Endothelial cell of umbilical vein (primary cell): Measurements from ENCODE around the gene ZNF407. TPM values are rescaled to one million over a fixed set of nuclear protein-coding genes. Genes with fewer than 3 reads are reported as not detected.

ENCODE experiments used
- BruUV-seq: library from RNA; stranded (reverse); fragments of 400-500 nt; replicated peaks from 2 replicates; lab custom pipeline; 2021; lab: Mats Ljungman, UMichigan
- CTCF ChIA-PET: fragments of 300-600, 350-600 bp; sonication (Branson Sonifier 250); formaldehyde crosslinking; loops from one replicate; lab custom pipeline; 2021; ENCODE audit warnings: antibody characterized with exemption, inconsistent platforms; lab: Charles Lee
- POLR2A ChIA-PET: fragments of 300-600, 350-600 bp; sonication (Branson Sonifier 250); formaldehyde crosslinking; loops from one replicate; lab custom pipeline; 2021; ENCODE audit warnings: antibody characterized with exemption, inconsistent platforms; lab: Charles Lee
- DNase-seq: peaks from one replicate; pipeline ENCODE4 v3.0.0-alpha.2; 2011; ENCODE audit warnings: low read depth, low spot score
- FAIRE-seq: peaks from 2 replicates; lab custom pipeline; 2011; peaks lifted over from hg19 to GRCh38; lab: Jason Lieb, UNC
- H2AFZ ChIP-seq: 2 replicates; pipeline ENCODE4 v1.6.0; 2012; ENCODE audit warnings: low read depth, low read length, control low read depth, inconsistent platforms
- H3K27ac ChIP-seq: 2 replicates; pipeline ENCODE4 v1.5.1; 2011; ENCODE audit warnings: low read depth, mild to moderate bottlenecking, control low read depth, low read length, moderate library complexity; ENCODE audit not compliant: insufficient read depth
- H3K27me3 ChIP-seq, 2 experiments: 2 replicates each; pipeline versions ENCODE4 v1.6.0 to v1.6.1; 2011; ENCODE audit warnings: low read length in 2 of 2, mixed read lengths in 1 of 2; ENCODE audit not compliant: control insufficient read depth in 2 of 2, insufficient read depth in 2 of 2
- H3K36me3 ChIP-seq, 2 experiments: 2 replicates in 1 of 2; 3 replicates in 1 of 2; pipeline ENCODE4 v1.5.1; 2011; ENCODE audit warnings: low read length in 2 of 2, mild to moderate bottlenecking in 1 of 2, moderate library complexity in 1 of 2; ENCODE audit not compliant: control insufficient read depth in 2 of 2, insufficient read depth in 2 of 2; ENCODE audit errors: extremely low read depth in 1 of 2
- H3K4me1 ChIP-seq: 3 replicates; pipeline ENCODE4 v1.5.1; 2011; ENCODE audit warnings: mild to moderate bottlenecking, low read length; ENCODE audit not compliant: control insufficient read depth, insufficient read depth; ENCODE audit errors: extremely low read depth
- H3K4me2 ChIP-seq: 2 replicates; pipeline ENCODE4 v1.6.1; 2011; ENCODE audit warnings: low read length, control low read depth, mixed read lengths; ENCODE audit not compliant: insufficient read depth
- H3K4me3 ChIP-seq, 3 experiments: fragments of 200-600 bp in 1 of 3; sonication (generic), shearing (Covaris generic) in 1 of 3; replicated peaks in 1 of 3; 2 replicates each; pipeline ENCODE4 v1.5.1; 2011 to 2016; ENCODE audit warnings: control low read depth in 3 of 3, low read length in 3 of 3, mild to moderate bottlenecking in 2 of 3, inconsistent platforms in 1 of 3, low read depth in 1 of 3, moderate library complexity in 1 of 3; ENCODE audit not compliant: insufficient read depth in 1 of 3
- H3K79me2 ChIP-seq: 2 replicates; pipeline ENCODE4 v1.6.0; 2012; ENCODE audit warnings: low read length, inconsistent platforms; ENCODE audit not compliant: control insufficient read depth, insufficient read depth
- H3K9ac ChIP-seq: replicated peaks from 2 replicates; pipeline ENCODE3; 2011; ENCODE audit warnings: low read length, control low read depth; ENCODE audit not compliant: insufficient read depth; ENCODE audit errors: extremely low read depth
- H3K9me1 ChIP-seq: replicated peaks from 3 replicates; pipeline ENCODE4 v1.6.0; 2011; ENCODE audit warnings: mild to moderate bottlenecking, low read length; ENCODE audit not compliant: control insufficient read depth, insufficient read depth; ENCODE audit errors: extremely low read depth
- H3K9me3 ChIP-seq: replicated peaks from 2 replicates; pipeline ENCODE4 v1.5.1; 2012; ENCODE audit warnings: low read length, inconsistent platforms; ENCODE audit not compliant: control insufficient read depth, insufficient read depth
- H4K20me1 ChIP-seq: replicated peaks from 2 replicates; pipeline ENCODE3; 2011; ENCODE audit warnings: mild to moderate bottlenecking, low read length; ENCODE audit not compliant: control insufficient read depth, insufficient read depth; ENCODE audit errors: extremely low read depth
- EZH2 ChIP-seq: IDR thresholded peaks from 2 replicates; pipeline ENCODE4 v1.6.1; 2012; ENCODE audit warnings: borderline replicate concordance, low read depth, mild to moderate bottlenecking, moderate library complexity, low read length, inconsistent platforms; ENCODE audit not compliant: severe bottlenecking
- FOS ChIP-seq: IDR thresholded peaks from 2 replicates; pipeline ENCODE4 v1.6.1; 2011; ENCODE audit warnings: mild to moderate bottlenecking, low read length, moderate library complexity, borderline replicate concordance; ENCODE audit not compliant: insufficient read depth
- GATA2 ChIP-seq: IDR thresholded peaks from 2 replicates; pipeline ENCODE4 v1.7.0; 2011; ENCODE audit warnings: low read depth, mild to moderate bottlenecking, moderate library complexity, mixed read lengths, low read length; ENCODE audit not compliant: insufficient read length, insufficient read depth
- JUN ChIP-seq: IDR thresholded peaks from 2 replicates; pipeline ENCODE4 v1.6.1; 2011; ENCODE audit warnings: borderline replicate concordance, low read depth; ENCODE audit not compliant: insufficient read length, insufficient read depth
- MYC ChIP-seq: IDR thresholded peaks from one replicate; pipeline ENCODE4 v1.6.1; 2011; ENCODE audit warnings: mild to moderate bottlenecking, low read depth, low read length
- POLR2A ChIP-seq: IDR thresholded peaks from 2 replicates; pipeline ENCODE4 v1.6.1; 2012; ENCODE audit warnings: low read depth, mild to moderate bottlenecking, control low read depth, low read length
- POLR2AphosphoS5 ChIP-seq: IDR thresholded peaks from 2 replicates; pipeline ENCODE4 v1.6.1; 2012; ENCODE audit warnings: low read depth, mild to moderate bottlenecking, control low read depth, low read length, moderate library complexity; ENCODE audit not compliant: insufficient read depth
- dilution Hi-C: fragments of 300-500 bp; cut with MboI; formaldehyde crosslinking; loops from one replicate; pipeline ENCODE4 v1.15.0; 2019; ENCODE audit warnings: low sequenced_read_pairs; ENCODE audit not compliant: extremely low pct_ligation_motif_present
- intact Hi-C: fragments of 100-400 bp; cut with micrococcal nuclease; formaldehyde crosslinking; loops from one replicate; pipeline ENCODE4 v1.10.0; 2022
- polyA plus RNA-seq, 4 experiments: library from polyadenylated mRNA; depleted of rRNA in 3 of 4; stranded (reverse) in 3 of 4; unstranded in 1 of 4; fragments of >200 nt; gene quantifications; 2 replicates each; pipeline versions ENCODE4 v1.2.1 to v1.2.3, GENCODE V29; 2011 to 2012; ENCODE audit warnings: missing spikeins in 1 of 4
- total RNA-seq: library from RNA; stranded (reverse); gene quantifications from 2 replicates; pipeline ENCODE4 v1.2.3, GENCODE V29; 2021
- TF ChIP-seq, protein P1 (sequence below), 2 donors: IDR thresholded peaks; 1 replicate in 1 of 2; 2 replicates in 1 of 2; pipeline ENCODE4 v1.5.1; 2011; ENCODE audit warnings: low read length in 2 of 2, mild to moderate bottlenecking in 2 of 2, moderate library complexity in 2 of 2, control low read depth in 1 of 2, inconsistent platforms in 1 of 2, low read depth in 1 of 2; ENCODE audit not compliant: insufficient read depth in 1 of 2; ENCODE audit errors: extremely low read depth in 1 of 2
- TF ChIP-seq, protein P2 (sequence below): IDR thresholded peaks from 2 replicates; pipeline ENCODE4 v1.6.1; 2011; ENCODE audit not compliant: insufficient read depth, insufficient read length

Gene ZNF407
- total and polyA plus RNA-seq, 2 donors (not counting 3 experiments of a cell fraction or from before 2014, with no cell fraction given) = 3.8 to 20.1 TPM

GRCh38 chr18:74832999-74833398 lies 235.3 kb downstream of the ZNF407 start:
- Histone ChIP-seq H3K9me3 (no peaks in the 10 kb centered on the region), H3K9ac (no peak overlapping the region), H3K4me1 (peaks cover 25% of the 10 kb centered on the region), H3K27me3 (no peaks in the 10 kb centered on the region), H3K9me1 (no peaks in the 10 kb centered on the region), H4K20me1 (no peaks in the 10 kb centered on the region), H3K27ac (no peak overlapping the region), H3K4me2 (no peak overlapping the region), H3K4me3 (no peak overlapping the region), H2AFZ (no peak overlapping the region), H3K79me2 (no peaks in the 10 kb centered on the region), H3K36me3 (no peaks in the 10 kb centered on the region)
- TF ChIP-seq JUN = no peak
- TF ChIP-seq, protein P1, sequence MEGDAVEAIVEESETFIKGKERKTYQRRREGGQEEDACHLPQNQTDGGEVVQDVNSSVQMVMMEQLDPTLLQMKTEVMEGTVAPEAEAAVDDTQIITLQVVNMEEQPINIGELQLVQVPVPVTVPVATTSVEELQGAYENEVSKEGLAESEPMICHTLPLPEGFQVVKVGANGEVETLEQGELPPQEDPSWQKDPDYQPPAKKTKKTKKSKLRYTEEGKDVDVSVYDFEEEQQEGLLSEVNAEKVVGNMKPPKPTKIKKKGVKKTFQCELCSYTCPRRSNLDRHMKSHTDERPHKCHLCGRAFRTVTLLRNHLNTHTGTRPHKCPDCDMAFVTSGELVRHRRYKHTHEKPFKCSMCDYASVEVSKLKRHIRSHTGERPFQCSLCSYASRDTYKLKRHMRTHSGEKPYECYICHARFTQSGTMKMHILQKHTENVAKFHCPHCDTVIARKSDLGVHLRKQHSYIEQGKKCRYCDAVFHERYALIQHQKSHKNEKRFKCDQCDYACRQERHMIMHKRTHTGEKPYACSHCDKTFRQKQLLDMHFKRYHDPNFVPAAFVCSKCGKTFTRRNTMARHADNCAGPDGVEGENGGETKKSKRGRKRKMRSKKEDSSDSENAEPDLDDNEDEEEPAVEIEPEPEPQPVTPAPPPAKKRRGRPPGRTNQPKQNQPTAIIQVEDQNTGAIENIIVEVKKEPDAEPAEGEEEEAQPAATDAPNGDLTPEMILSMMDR (IDR thresholded peaks at IDR 0.05; ENCODE audit: extremely low read depth in 1 of 2, insufficient read depth in 1 of 2, low read depth in 1 of 2, low read length in 2 of 2) = no peak
- no peak for TF ChIP-seq MYC
- no peak for TF ChIP-seq FOS
- no peak for TF ChIP-seq GATA2
- TF ChIP-seq POLR2AphosphoS5 = no peak
- TF ChIP-seq EZH2 = no peak
- no peak for TF ChIP-seq POLR2A
- TF ChIP-seq, protein P2, sequence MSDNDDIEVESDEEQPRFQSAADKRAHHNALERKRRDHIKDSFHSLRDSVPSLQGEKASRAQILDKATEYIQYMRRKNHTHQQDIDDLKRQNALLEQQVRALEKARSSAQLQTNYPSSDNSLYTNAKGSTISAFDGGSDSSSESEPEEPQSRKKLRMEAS = no peak
- dilution Hi-C loops (no loop called here), intact Hi-C loops (loop anchor here (10.0 kb wide), 1 partner anchor 372 kb away; the partner anchor contains the start of gene PTGR3)
- ChIA-PET CTCF (interaction anchor here (0.9 kb wide), 1 partner anchor 14 kb away, joined by 3 read pairs; no protein-coding TSS in a partner anchor), POLR2A (no interaction called here)
- FAIRE-seq = no peak
- no peak for DNase-seq
- no TSS peak for BruUV-seq
